Stromal cell of bone marrow (primary cell): ENCODE measurements around the gene SH2D1B.

Experiments used
- DNase-seq: peaks from one replicate; pipeline ENCODE4 v3.0.0-alpha.2; 2012; ENCODE audit warnings: low read depth

Gene SH2D1B

GRCh38 chr1:162381941-162382750, 29.8 kb downstream of the SH2D1B start:
- no peak for DNase-seq

GRCh38 chr1:162381383-162381782, 30.6 kb downstream of the SH2D1B start, which contains the start of gene C1orf226:
C1orf226 (plus strand) TSS chr1:162381728; CDS start chr1:162381902, 174 bp downstream.
- no peak for DNase-seq

- no peak for DNase-seq
Measured at GRCh38 chr1:162380061-162380846, 31.7 kb downstream of the SH2D1B start.

- no peak for DNase-seq
Measured at GRCh38 chr1:162376691-162377090, 35.2 kb downstream of the SH2D1B start, which contains the start of gene SPATA46. SPATA46 (minus strand) TSS chr1:162376854; CDS start chr1:162376790, 64 bp downstream.

- DNase-seq: no peak
Measured at GRCh38 chr1:162375463-162375862, 36.5 kb downstream of the SH2D1B start.

- no peak for DNase-seq
Measured at GRCh38 chr1:162374406-162374805, 37.5 kb downstream of the SH2D1B start.

- no peak for DNase-seq
Measured at GRCh38 chr1:162373541-162374260, 38.2 kb downstream of the SH2D1B start.

- no peak for DNase-seq
Measured at GRCh38 chr1:162373072-162373427, 38.9 kb downstream of the SH2D1B start.

- DNase-seq: no peak
Measured at GRCh38 chr1:162372159-162373071, 39.5 kb downstream of the SH2D1B start.

GRCh38 chr1:162371611-162372010, 40.3 kb downstream of the SH2D1B start:
- no peak for DNase-seq

GRCh38 chr1:162370721-162371120, 41.2 kb downstream of the SH2D1B start:
- DNase-seq: no peak

GRCh38 chr1:162370161-162370560, 41.8 kb downstream of the SH2D1B start:
- no peak for DNase-seq

- no peak for DNase-seq
Measured at GRCh38 chr1:162369571-162369970, 42.4 kb downstream of the SH2D1B start.

GRCh38 chr1:162368451-162368850, 43.5 kb downstream of the SH2D1B start:
- no peak for DNase-seq

- no peak for DNase-seq
Measured at GRCh38 chr1:162367772-162368171, 44.2 kb downstream of the SH2D1B start.

GRCh38 chr1:162367073-162367472, 44.9 kb downstream of the SH2D1B start:
- no peak for DNase-seq

GRCh38 chr1:162366671-162367070, 45.3 kb downstream of the SH2D1B start:
- no peak for DNase-seq

GRCh38 chr1:162366149-162366548, 45.8 kb downstream of the SH2D1B start:
- no peak for DNase-seq

- no peak for DNase-seq
Measured at GRCh38 chr1:162365284-162366020, 46.5 kb downstream of the SH2D1B start.

GRCh38 chr1:162364498-162364897, 47.4 kb downstream of the SH2D1B start:
- no peak for DNase-seq

GRCh38 chr1:162363823-162364222, 48.1 kb downstream of the SH2D1B start:
- no peak for DNase-seq
